CD4-positive, alpha-beta T cell treated with Interleukin-10 for 1 hour (primary cell): ENCODE measurements around the gene KRTAP5-2.

Source experiments
- DNase-seq: peaks from one replicate; pipeline ENCODE4 v3.0.0-alpha.2; 2020

The KRTAP5-2 gene

DNA sequence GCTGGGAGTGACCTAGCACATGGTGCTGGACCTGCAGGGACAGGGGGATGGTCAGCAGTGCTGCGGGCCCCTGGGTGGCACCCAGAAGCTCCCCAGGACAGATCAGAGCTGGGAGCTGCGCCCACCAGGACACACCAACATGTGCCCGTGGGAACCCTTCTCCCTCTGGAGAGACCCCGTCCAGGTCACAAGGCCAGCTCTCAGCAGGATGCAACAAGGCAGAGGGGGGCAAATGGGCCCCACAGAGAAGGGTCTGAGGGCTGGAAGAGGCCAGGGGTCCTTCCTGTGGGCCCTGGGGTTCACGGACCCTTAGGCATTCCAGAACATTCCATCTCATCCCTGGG lies 32.2 kb downstream of the KRTAP5-2 start:
- DNase-seq: no peak

DNA sequence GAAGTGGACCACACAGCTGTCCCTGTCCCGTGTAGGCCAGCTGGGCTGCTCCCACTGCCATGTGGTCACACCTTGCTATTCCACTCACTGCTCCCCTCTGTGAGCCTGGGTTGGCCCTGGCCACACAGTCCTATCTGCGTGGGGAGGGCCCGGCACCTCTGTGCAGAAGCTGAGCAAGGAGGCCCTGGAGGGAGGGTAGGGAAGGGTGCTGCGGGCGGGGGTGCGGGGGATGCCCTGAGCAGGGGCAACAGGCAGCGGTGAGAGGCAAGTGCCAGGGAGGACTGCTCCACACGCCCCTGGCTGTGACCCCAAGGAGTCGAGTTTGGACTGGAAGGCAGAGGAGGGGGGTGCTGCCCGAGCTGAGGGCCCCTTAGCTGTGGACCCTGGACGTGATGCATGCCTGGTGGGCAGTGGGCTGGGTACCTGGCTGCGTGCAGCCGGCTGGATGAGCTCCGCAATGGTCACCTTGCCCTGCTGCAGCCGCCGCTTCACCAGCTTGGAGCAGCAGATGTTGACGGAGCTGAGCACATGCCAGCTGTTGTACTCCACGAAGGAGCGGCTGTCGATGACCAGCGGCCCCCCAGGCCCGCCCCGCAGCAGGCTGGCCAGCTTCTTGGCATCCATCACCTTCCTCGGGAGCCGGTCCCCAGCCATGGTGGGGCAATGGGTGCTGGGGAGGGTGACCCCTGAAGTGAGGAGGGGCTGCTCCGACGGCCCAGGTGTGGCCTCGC lies 32.8 kb downstream of the KRTAP5-2 start:
- no peak for DNase-seq

- no peak for DNase-seq
Measured at GRCh38 chr11:1564535-1565172, 33.4 kb downstream of the KRTAP5-2 start.

GRCh38 chr11:1563697-1564534 lies 34.2 kb downstream of the KRTAP5-2 start:
- no peak for DNase-seq

GRCh38 chr11:1563149-1563638 lies 34.9 kb downstream of the KRTAP5-2 start:
- no peak for DNase-seq

- no peak for DNase-seq
Measured at GRCh38 chr11:1562469-1563148, 35.5 kb downstream of the KRTAP5-2 start.

- no peak for DNase-seq
Measured at GRCh38 chr11:1561955-1562354, 36.1 kb downstream of the KRTAP5-2 start.

DNA sequence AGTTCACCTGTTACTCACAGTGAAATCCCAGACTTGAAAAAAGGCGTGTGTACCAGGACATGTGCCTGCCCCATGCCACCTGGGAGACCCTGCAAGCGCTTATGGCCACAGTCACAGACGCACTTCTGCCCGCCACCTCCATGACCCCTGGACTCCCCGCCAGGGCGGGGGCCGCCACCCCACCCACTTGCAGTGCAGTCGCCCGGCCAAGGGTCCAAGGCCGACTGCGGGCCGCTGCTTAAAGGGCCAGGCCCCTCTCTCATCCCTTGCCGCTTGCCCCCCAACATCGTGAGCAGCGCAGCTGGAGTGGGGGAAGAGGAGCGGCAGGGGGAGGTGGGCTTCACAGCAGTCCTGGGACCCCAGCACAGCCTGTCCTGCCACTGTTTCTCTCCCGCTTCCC lies 36.8 kb downstream of the KRTAP5-2 start:
- DNase-seq: no peak

GRCh38 chr11:1560649-1561251 lies 37.3 kb downstream of the KRTAP5-2 start:
- DNase-seq: no peak

- no peak for DNase-seq
Measured at GRCh38 chr11:1560002-1560648, 38.0 kb downstream of the KRTAP5-2 start.

DNA sequence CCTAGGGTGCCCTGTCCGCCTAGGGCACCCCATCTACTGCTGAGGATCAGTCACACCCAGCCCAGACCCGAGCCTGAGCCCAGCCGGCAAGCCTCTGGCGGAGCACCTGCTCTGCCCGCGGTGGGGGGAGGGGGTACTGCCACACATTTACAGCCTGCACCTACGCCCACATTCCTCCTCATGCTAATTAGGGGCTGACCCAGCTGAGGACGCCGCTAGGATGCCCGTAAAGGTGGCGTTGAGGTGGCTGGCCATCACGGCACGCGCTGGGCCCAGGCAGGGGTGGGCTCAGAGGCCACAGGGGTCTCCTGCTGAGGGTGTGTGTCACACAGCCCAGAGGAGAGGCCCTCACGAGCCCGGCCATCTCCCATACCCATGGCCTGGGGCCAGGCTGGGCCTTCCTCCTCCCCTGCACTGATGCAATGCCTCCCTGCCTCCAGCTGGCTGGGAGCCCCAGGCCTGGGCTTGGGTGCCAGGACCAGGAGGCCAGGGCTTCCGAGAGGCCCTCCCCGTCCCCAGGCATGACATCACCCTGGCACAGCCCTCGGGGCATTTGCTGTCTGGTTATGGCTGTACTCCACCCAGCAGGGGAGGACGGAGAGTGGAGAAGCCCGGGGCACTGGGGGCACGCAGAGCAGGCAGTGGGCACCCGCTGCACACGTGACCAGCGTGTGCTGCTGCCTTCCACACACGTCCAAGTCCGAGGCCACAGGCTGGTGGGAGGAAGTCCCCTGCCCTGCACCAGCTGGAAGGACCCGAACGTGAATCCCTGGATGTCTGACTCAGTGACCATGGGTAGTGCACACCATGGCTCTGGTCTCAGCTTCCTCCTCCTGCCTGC lies 38.8 kb downstream of the KRTAP5-2 start:
- no peak for DNase-seq

DNA sequence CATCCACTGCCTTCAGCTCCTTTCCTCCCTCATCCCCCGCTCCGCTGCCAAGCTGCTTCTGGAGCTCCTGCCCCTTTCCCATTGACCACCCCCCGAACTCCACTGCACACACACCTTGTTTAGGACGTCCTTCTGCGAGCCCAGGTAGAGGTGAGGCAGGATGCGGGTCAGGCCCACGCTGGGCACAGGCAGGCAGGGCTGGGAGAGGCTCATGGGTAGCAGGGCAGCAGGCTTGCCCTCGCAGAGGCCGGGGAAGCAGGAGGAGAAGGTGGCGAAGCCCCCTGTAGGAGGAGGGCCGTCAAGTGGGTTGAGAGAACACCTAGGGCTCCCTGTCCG lies 39.4 kb downstream of the KRTAP5-2 start:
- no peak for DNase-seq

- DNase-seq: no peak
Measured at GRCh38 chr11:1557904-1558774, 40.0 kb downstream of the KRTAP5-2 start.

GRCh38 chr11:1557051-1557884 lies 40.8 kb downstream of the KRTAP5-2 start:
- no peak for DNase-seq

- DNase-seq: no peak
Measured at GRCh38 chr11:1556278-1556902, 41.7 kb downstream of the KRTAP5-2 start.

DNA sequence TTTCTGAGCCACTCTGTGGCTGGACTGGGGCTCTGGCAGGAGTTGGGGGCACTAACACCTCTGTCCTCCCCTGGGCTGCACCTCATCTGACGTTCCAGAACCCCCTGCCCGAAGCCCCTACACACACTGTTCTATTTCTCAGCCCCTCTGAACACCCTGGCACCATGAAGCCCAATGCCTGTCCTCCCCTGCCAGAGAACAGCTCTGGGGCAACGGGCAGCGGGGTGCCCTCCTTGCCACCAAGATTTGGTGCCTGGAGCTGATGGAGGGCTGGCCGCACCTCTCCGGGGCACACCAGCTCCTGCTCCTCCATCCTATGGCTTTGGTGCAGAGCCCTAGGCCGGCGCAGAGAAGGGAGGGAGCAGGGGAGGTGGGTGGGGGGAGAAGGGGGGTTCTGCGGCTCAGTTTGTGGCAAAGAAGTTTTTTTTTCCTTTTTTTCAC lies 42.4 kb downstream of the KRTAP5-2 start:
- DNase-seq: no peak

GRCh38 chr11:1554981-1555712 lies 42.9 kb downstream of the KRTAP5-2 start:
- DNase-seq: no peak
